Activated T-cell treated with anti-CD3 and anti-CD28 coated beads, Interleukin-2, amount 50 U/mL, for 4 hours (primary cell): ENCODE data around the gene ABAT. TPM values are rescaled to one million over a fixed set of nuclear protein-coding genes. Genes with fewer than 3 reads are reported as not detected.
A peak's percentile ranks its signal among the peaks of the same experiment; 100 is the strongest.
"Not testable (repeated sequence)": the region's sequence is repeated elsewhere in the genome, so short reads cannot be mapped to it uniquely, and the experiment has no call there.

Source experiments
- ATAC-seq, 2 donors: fragments of 200-7000 bp; cut with Tn5 transposase; one replicate each; pipeline ENCODE4 v1.10.0; 2021
- DNase-seq: peaks from one replicate; pipeline ENCODE4 v3.0.0-alpha.2; 2020
- H3K27me3 Mint-ChIP-seq: one replicate; pipeline ENCODE4 v1.8.0; 2021; ENCODE audit warnings: low read depth, mixed read lengths
- H3K36me3 Mint-ChIP-seq: one replicate; pipeline ENCODE4 v1.8.0; 2022; ENCODE audit warnings: mixed read lengths; ENCODE audit not compliant: insufficient read depth
- H3K4me1 Mint-ChIP-seq: one replicate; pipeline ENCODE4 v1.8.0; 2021; ENCODE audit warnings: low read depth, mixed read lengths
- H3K4me3 Mint-ChIP-seq: one replicate; pipeline ENCODE4 v1.8.0; 2021; ENCODE audit warnings: mild to moderate bottlenecking, moderate library complexity, mixed read lengths
- H3K9me3 Mint-ChIP-seq: one replicate; pipeline ENCODE4 v1.8.0; 2021; ENCODE audit warnings: mixed read lengths
- total RNA-seq, 3 donors: library from RNA; stranded (reverse); gene quantifications; one replicate each; pipeline ENCODE4 v1.2.1, GENCODE V29; 2021

Gene ABAT
- total RNA-seq, 3 donors from 2014 or later, result 3.4 to 6.4 (median 4.5) TPM

- Mint-ChIP-seq H3K27me3 (no peaks in the 10 kb centered on the region), H3K36me3 (peaks cover 52% of the 10 kb centered on the region), H3K4me1 (peaks cover 10% of the 10 kb centered on the region), H3K9me3 (no peaks in the 10 kb centered on the region), H3K4me3 (no peak overlapping the region)
- ATAC-seq (peak; percentile 53 to 66), DNase-seq (no peak)
Observed at GRCh38 chr16:8644211-8645140, 29.9 kb upstream of the ABAT start.

GRCh38 chr16:8645141-8645521 is 29.3 kb upstream of the ABAT start:
- Mint-ChIP-seq H3K4me1 (peaks cover 10% of the 10 kb centered on the region), H3K36me3 (peaks cover 52% of the 10 kb centered on the region), H3K9me3 (no peaks in the 10 kb centered on the region), H3K27me3 (no peaks in the 10 kb centered on the region), H3K4me3 (no peak overlapping the region)
- DNase-seq (no peak), ATAC-seq (no peak)

GRCh38 chr16:8645831-8646230 is 28.6 kb upstream of the ABAT start:
- H3K36me3 Mint-ChIP-seq, result peaks cover 52% of the 10 kb centered on the region
- no peak for ATAC-seq
- H3K9me3 Mint-ChIP-seq, result no peaks in the 10 kb centered on the region
- no peaks in the 10 kb centered on the region for H3K27me3 Mint-ChIP-seq
- H3K4me1 Mint-ChIP-seq, result peaks cover 10% of the 10 kb centered on the region
- no peak overlapping the region for H3K4me3 Mint-ChIP-seq
- no peak for DNase-seq

GRCh38 chr16:8646326-8647053 is 27.9 kb upstream of the ABAT start:
- Mint-ChIP-seq H3K4me3 (no peak overlapping the region), H3K4me1 (peaks cover 10% of the 10 kb centered on the region), H3K27me3 (no peaks in the 10 kb centered on the region), H3K9me3 (no peaks in the 10 kb centered on the region), H3K36me3 (peaks cover 49% of the 10 kb centered on the region)
- no peak for ATAC-seq
- DNase-seq, result no peak

GRCh38 chr16:8647721-8648318 is 26.6 kb upstream of the ABAT start:
- no peak overlapping the region for H3K4me3 Mint-ChIP-seq
- H3K36me3 Mint-ChIP-seq, result peaks cover 37% of the 10 kb centered on the region
- no peaks in the 10 kb centered on the region for H3K27me3 Mint-ChIP-seq
- no peak for ATAC-seq
- DNase-seq, result no peak
- H3K9me3 Mint-ChIP-seq, result no peaks in the 10 kb centered on the region
- peaks cover 10% of the 10 kb centered on the region for H3K4me1 Mint-ChIP-seq

- ATAC-seq, result no peak
Observed at GRCh38 chr16:8648877-8649276, 25.5 kb upstream of the ABAT start.

GRCh38 chr16:8649829-8650554 is 24.4 kb upstream of the ABAT start:
- no peak overlapping the region for H3K4me3 Mint-ChIP-seq
- no peaks in the 10 kb centered on the region for H3K9me3 Mint-ChIP-seq
- H3K4me1 Mint-ChIP-seq, result peaks cover 2% of the 10 kb centered on the region
- DNase-seq (no peak), ATAC-seq (no peak)
- H3K27me3 Mint-ChIP-seq, result no peaks in the 10 kb centered on the region
- H3K36me3 Mint-ChIP-seq, result peaks cover 22% of the 10 kb centered on the region

More at GRCh38 chr16:8648877-8649276, 25.5 kb upstream of the ABAT start:
- Mint-ChIP-seq H3K4me1 (peaks cover 10% of the 10 kb centered on the region), H3K4me3 (no peak overlapping the region), H3K27me3 (no peaks in the 10 kb centered on the region), H3K9me3 (no peaks in the 10 kb centered on the region), H3K36me3 (peaks cover 32% of the 10 kb centered on the region)
- no peak for DNase-seq

- not testable (repeated sequence) for H3K36me3 Mint-ChIP-seq, H3K4me3 Mint-ChIP-seq, H3K4me1 Mint-ChIP-seq, DNase-seq, H3K9me3 Mint-ChIP-seq, ATAC-seq, H3K27me3 Mint-ChIP-seq
Observed at GRCh38 chr16:8651958-8652357, 22.5 kb upstream of the ABAT start.

GRCh38 chr16:8655184-8655717 is 19.2 kb upstream of the ABAT start:
- Mint-ChIP-seq H3K27me3 (no peaks in the 10 kb centered on the region), H3K4me3 (no peak overlapping the region), H3K36me3 (no peaks in the 10 kb centered on the region), H3K4me1 (peaks cover 6% of the 10 kb centered on the region), H3K9me3 (no peaks in the 10 kb centered on the region)
- DNase-seq, result no peak
- peak; percentile 79 to 82 for ATAC-seq

GRCh38 chr16:8656376-8656775 is 18.0 kb upstream of the ABAT start:
- ATAC-seq, result no peak
- H3K36me3 Mint-ChIP-seq, result no peaks in the 10 kb centered on the region

GRCh38 chr16:8660841-8661301 is 13.5 kb upstream of the ABAT start:
- H3K27me3 Mint-ChIP-seq, result no peaks in the 10 kb centered on the region
- no peaks in the 10 kb centered on the region for H3K4me1 Mint-ChIP-seq
- DNase-seq, result peak; percentile 36
- peaks cover 4% of the 10 kb centered on the region for H3K36me3 Mint-ChIP-seq
- no peak overlapping the region for H3K4me3 Mint-ChIP-seq
- H3K9me3 Mint-ChIP-seq, result no peaks in the 10 kb centered on the region
- peak; percentile 48 to 62 for ATAC-seq

More at GRCh38 chr16:8656376-8656775, 18.0 kb upstream of the ABAT start:
- no peak for DNase-seq
- Mint-ChIP-seq H3K4me3 (no peak overlapping the region), H3K4me1 (peaks cover 6% of the 10 kb centered on the region), H3K27me3 (no peaks in the 10 kb centered on the region), H3K9me3 (no peaks in the 10 kb centered on the region)

- ATAC-seq (no peak), DNase-seq (no peak)
- Mint-ChIP-seq H3K27me3 (no peaks in the 10 kb centered on the region), H3K36me3 (peaks cover 4% of the 10 kb centered on the region), H3K4me1 (no peaks in the 10 kb centered on the region), H3K9me3 (no peaks in the 10 kb centered on the region), H3K4me3 (no peak overlapping the region)
Observed at GRCh38 chr16:8661703-8662102, 12.7 kb upstream of the ABAT start.

- H3K9me3 Mint-ChIP-seq, result no peaks in the 10 kb centered on the region
- no peaks in the 10 kb centered on the region for H3K4me1 Mint-ChIP-seq
- no peak overlapping the region for H3K4me3 Mint-ChIP-seq
- peaks cover 10% of the 10 kb centered on the region for H3K36me3 Mint-ChIP-seq
- DNase-seq, result no peak
- ATAC-seq, result no peak
- H3K27me3 Mint-ChIP-seq, result no peaks in the 10 kb centered on the region
Observed at GRCh38 chr16:8663192-8664089, 11.0 kb upstream of the ABAT start.
